ENCODE data around the gene KCNG4. TPM values are rescaled to one million over a fixed set of nuclear protein-coding genes. Genes with fewer than 3 reads are reported as not detected.
"Not testable (repeated sequence)": the region's sequence is repeated elsewhere in the genome, so short reads cannot be mapped to it uniquely, and the experiment has no call there.

Gene KCNG4
- total and polyA plus RNA-seq, 2 of the 8 experiments (the other 6 are each of a cell fraction or from before 2014, with no cell fraction given), result not detected

- TF ChIP-seq POLR2A (IDR thresholded peaks at IDR 0.05; ENCODE audit: control extremely low read depth in 1 of 2, low read depth in 2 of 2, low read length in 2 of 2) (no peak), HDAC6 (IDR thresholded peaks at IDR 0.05; ENCODE audit: low read depth, low read length) (no peak)
Measured at GRCh38 chr16:84205976-84206691, 33.7 kb downstream of the KCNG4 start (continued).

DNA sequence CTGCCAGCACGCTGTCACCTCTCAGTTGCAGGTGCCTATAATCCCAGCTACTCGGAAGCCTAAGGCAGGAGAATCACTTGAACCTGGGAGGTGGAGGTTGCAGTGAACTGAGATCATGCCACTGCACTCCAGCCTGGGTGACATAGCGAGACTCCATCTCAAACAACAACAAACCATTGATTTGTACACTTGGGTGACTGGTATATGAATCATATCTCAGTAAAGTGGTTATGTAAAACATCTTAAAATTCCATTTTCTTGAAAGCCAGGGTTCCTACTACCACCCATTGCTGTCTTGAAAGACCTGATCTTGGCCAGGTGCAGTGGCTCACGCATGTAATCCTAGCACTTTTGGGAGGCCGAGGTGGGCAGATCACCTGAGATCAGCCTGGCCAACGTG is 34.7 kb downstream of the KCNG4 start:
- H2AFZ ChIP-seq (ENCODE audit: low read length); H3K4me1 ChIP-seq (replicated peaks in 1 of 4; ENCODE audit: control insufficient read depth in 3 of 4, insufficient read depth in 4 of 4, low read length in 3 of 4); H2AK5ac ChIP-seq (ENCODE audit: low read depth, low read length); H3K23me2 ChIP-seq (ENCODE audit: low read depth, low read length); H3K27ac ChIP-seq (ENCODE audit: low read depth, low read length); H3K14ac ChIP-seq (ENCODE audit: insufficient read length); H3K9ac ChIP-seq (replicated peaks in 1 of 4; ENCODE audit: extremely low read depth in 1 of 4, low read depth in 3 of 4, low read length in 3 of 4); DNase-seq (ENCODE audit: low read depth in 1 of 2, low spot score in 2 of 2); H3K56ac ChIP-seq (replicated peaks; ENCODE audit: insufficient read length, low read depth, low read length); H3K4ac ChIP-seq (replicated peaks; ENCODE audit: insufficient read length, low read depth, low read length); H4K8ac ChIP-seq (ENCODE audit: extremely low read depth, insufficient read depth, low read length); H3K79me1 ChIP-seq (ENCODE audit: low read depth, low read length); H2BK120ac ChIP-seq (replicated peaks; ENCODE audit: low read depth, low read length); H3K4me2 ChIP-seq (ENCODE audit: insufficient read depth in 1 of 2, low read depth in 2 of 2, low read length in 2 of 2); H2BK20ac ChIP-seq (ENCODE audit: low read length); H3K23ac ChIP-seq (ENCODE audit: insufficient read length); H3K18ac ChIP-seq (ENCODE audit: extremely low read depth, low read length); H3K79me2 ChIP-seq (ENCODE audit: control insufficient read depth in 1 of 2, insufficient read depth in 2 of 2, low read length in 2 of 2); FAIRE-seq; H3K27me3 ChIP-seq (replicated peaks in 1 of 4; ENCODE audit: control insufficient read depth in 3 of 4, extremely low read depth in 1 of 4, insufficient read depth in 3 of 4, low read length in 3 of 4); H4K5ac ChIP-seq (ENCODE audit: insufficient read length, low read depth, low read length); H3K36me3 ChIP-seq (ENCODE audit: control insufficient read depth in 2 of 4, insufficient read depth in 4 of 4, low read length in 3 of 4); H4K91ac ChIP-seq (replicated peaks; ENCODE audit: insufficient read length, low read length); H2BK15ac ChIP-seq (ENCODE audit: low read length); H3K9me3 ChIP-seq (ENCODE audit: insufficient read depth in 2 of 2, low read depth in 1 of 2, low read length in 1 of 2); H2BK5ac ChIP-seq (ENCODE audit: low read depth, low read length); POLR2A ChIA-PET (ENCODE audit: partially characterized antibody); H3K4me3 ChIP-seq (ENCODE audit: extremely low read depth in 1 of 4, insufficient read depth in 2 of 4, low read depth in 3 of 4, low read length in 4 of 4); H2BK12ac ChIP-seq (ENCODE audit: low read depth, low read length); H4K20me1 ChIP-seq (replicated peaks in 1 of 2; ENCODE audit: control insufficient read depth in 1 of 2, insufficient read depth in 2 of 2, low read length in 2 of 2): not testable (repeated sequence)
- CTCF ChIA-PET (ENCODE audit: partially characterized antibody), result interaction anchor here (1.4 kb wide), 1 partner anchor 28 kb away, joined by 3 read pairs; no protein-coding TSS in a partner anchor
- 94% methylated on average over 5 of the region's 6 CpGs; no CpG with 5 or more reads in 1 of the 2 experiments for WGBS, 2 experiments (ENCODE audit: extremely low coverage in 1 of 2, insufficient coverage in 1 of 2, insufficient read length in 1 of 2, insufficient replicate concordance in 2 of 2, low coverage in 1 of 2, low lambda C conversion rate in 2 of 2, missing lambda C conversion rate in 1 of 2)

Data from H1 (cell line).